GM18867 (cell line): ENCODE measurements around the gene TBC1D22A.
"Not testable (repeated sequence)": the region's sequence is repeated elsewhere in the genome, so short reads cannot be mapped to it uniquely, and the experiment has no call there.

Source experiments
- ATAC-seq: cut with Tn5 transposase; IDR thresholded peaks from one replicate; pipeline ENCODE4 v1.9.1; 2021; ENCODE audit warnings: mild to moderate bottlenecking, moderate library complexity; ENCODE audit not compliant: unreplicated experiment

TBC1D22A gene

DNA sequence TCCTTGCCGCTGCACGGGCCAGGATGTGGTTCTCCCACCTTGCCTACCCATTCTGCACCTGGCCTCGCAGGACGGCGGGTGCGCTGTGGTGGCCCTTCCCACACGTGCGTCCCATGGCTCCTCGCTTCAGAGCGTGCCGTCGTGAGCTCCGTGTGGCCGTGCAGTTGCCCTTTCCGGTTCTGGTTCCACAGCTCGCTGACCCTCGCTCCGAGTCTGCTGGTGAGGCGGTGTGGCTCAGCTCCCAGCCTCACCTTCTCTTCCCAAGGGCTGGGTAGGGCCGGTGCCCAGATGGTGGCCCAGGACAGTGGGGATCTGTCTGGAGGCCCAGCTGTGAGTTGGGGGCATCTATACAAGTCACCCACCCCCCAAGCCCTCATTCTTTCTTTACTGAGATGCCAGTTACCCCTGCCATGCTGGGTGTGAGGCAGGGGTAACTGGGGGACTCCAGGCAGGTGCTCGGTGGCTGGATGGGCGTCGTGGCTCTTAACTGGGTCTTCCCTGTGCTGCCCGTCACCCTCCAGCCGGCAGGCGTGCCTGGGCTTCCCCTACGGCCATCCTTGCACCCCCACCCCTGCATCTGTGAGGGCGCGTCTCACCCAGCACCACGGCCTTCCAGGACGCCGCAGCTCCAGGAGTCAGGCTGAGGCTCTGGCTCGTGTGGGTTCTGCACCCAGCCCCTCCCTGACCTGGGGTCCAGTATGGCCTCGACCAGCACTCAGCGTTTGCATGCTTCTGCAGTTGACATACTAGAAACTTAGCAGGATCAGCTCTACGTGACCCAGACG lies 395.2 kb downstream of the TBC1D22A start:
- no peak for ATAC-seq

DNA sequence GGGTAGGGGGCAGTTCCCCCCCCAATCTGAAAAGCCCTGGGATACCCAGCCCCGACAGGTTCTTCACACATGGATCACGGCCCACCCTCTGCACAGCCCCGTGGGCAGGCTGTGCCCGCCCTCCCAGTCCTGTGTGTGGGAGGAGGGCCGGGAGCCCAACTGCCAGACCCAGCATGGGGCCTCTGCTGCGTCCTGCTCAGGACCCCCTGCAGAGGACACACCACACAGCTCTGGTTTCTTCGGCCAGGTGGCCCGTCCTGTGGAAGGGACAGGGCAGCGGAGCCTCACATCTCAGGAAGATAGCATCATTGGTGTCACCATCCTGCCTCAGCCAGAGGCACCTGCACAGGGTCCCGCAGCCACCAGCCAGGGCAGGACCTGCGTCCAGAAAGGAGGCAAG lies 396.0 kb downstream of the TBC1D22A start:
- no peak for ATAC-seq

- no peak for ATAC-seq
These were observed 397.1 kb downstream of the TBC1D22A start for GRCh38 chr22:47159592-47159991.

DNA sequence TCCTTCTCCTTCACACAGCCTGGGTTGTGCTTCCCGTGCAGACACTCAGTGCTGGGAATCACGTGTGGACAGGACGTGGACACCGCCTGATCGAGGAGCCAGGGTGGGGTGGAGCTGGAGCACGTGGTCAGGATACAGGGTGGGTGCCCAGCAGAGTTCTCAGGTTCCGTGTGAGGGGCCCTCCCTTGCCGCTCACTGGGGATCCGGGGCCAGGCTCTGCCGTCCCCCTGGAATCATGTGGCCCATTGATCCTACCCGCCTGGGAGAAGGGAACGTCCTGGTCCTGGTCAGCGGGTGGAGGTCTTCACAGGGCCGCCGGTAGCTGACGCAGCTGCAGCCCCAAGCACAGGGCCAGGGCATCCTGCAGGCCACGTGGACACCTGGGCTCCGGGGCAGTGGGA lies 397.7 kb downstream of the TBC1D22A start:
- no peak for ATAC-seq

DNA sequence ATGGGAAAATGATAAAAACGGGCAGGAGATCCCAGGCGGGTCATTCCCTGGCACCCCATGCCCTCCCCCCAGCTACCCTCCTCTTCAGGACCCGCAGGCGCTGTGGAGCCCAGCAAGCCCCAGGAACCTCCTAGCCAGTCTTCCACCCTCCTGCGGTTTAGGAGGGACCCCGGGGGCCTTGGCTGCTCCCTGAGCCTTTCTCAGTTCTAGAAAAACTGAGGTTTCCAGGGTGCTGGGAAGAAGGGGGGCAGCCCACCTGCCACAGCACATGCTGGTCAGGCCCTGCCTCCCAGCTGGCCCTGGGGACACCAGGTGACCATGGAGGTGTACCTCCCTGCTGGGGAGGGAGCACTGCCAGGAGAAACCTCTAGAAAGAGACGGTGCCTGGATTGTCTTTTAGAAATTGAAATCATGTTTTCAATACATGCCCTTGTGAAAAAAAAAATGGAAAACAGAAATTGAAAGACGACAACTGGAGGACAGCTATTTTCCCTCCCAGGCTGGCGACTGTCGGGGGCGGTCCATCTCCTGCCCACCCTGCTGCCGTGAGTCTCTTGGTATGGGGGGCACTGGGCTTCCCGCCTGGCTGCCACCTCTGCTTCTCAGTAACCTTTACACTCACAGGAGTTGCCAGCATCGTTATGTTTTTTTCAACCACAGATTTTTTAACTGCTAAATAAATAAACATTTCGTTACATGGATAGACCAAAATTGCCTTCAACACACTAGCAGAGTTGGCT lies 398.5 kb downstream of the TBC1D22A start:
- ATAC-seq: no peak

DNA sequence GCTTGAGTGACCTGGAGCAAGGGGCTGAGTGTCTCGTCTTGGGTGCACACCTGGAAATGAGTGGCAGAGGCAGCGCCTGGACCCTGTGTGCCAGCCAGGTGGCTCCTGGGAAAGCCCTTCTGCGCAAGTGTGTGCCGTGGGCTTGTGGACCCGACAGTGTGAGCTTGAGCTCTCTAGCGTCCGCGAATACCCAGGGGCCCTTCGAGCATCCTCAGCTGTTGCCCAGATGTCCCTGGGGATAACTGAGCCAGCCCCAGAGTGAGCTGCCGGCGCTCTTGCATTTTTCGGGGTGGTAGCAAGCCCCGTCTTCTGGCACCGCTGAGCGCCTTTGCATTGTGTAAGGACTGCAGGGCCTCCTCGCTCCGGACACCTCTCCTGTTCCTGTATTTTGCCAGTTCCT lies 399.2 kb downstream of the TBC1D22A start:
- ATAC-seq: no peak

DNA sequence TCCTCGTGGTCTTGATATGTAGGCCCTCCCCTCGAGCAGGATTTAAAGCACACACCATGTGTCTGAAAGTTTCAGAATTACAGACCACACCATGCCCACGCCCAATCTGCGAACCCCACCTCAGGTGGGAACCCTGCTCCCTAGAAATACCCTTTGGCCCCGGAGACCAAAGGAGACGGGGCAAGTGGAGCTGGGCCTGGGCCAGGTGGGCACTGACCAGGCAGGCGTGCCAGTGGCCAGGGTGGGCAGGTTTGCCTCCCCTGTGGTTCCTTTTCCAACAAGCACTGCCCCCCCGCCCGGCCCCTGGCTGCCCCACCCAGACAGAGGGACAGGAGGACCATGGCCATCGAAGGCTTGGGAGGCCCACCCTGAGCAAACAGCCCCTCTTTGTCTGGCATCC lies 400.4 kb downstream of the TBC1D22A start:
- no peak for ATAC-seq

DNA sequence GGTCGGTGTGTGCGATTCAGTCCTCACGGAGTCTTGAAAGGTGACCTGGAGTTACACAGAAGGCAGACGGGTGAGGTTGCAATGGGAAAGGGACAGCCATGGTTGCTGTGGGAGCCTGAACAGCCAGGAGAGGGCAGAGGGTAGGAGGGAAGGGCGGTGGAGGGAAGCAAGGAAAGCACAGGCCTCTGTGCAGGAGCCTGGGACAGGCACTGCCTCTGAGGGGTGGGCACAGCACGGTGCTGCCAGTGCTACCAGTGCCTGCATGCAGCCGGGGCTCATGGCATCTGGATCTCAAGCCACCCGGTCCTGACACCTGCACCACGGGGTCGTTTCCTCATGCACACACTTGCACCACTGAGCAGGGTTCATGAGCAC lies 401.0 kb downstream of the TBC1D22A start:
- no peak for ATAC-seq

- ATAC-seq: no peak
These were observed 401.5 kb downstream of the TBC1D22A start for GRCh38 chr22:47163856-47164513.

DNA sequence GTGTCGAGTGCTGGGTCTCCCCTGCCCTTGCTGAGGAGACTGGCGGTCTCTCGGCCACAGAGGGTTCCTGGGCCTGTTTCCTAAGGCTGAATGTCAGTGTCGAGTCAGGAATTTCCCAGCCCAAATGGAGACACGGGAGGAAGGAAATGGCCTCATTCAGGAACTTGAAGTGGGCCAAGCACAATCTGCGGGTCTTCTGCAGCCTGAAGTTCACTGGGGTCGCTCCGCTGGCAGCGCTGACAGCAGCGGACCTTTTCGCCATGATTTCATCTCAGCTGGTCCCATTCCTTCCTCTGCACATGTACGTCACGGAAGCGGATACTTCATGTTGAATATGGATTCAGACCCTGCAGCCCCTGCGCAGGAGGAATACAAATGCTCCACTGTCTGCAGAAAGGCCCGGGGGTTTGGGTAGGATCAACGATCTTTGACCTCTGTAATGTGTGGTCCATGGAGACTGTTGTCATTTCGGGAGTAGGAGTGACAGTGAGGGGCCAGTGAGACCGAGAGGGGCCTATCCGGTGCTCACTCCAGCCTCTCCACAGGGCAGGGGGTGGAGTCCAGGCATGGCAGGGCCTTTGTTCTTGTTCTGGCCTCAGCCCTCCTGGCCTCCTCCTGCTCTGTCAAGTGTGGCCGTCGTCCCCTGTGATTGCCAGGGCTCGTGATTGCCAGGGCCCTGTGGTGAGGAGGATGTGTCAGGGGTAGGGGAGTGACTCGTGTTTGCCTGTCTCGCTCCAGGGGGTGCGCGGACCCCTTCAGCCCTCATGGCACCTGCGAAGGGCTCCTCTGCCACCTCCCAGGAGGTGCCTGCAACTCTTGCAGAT lies 402.3 kb downstream of the TBC1D22A start:
- ATAC-seq: no peak

DNA sequence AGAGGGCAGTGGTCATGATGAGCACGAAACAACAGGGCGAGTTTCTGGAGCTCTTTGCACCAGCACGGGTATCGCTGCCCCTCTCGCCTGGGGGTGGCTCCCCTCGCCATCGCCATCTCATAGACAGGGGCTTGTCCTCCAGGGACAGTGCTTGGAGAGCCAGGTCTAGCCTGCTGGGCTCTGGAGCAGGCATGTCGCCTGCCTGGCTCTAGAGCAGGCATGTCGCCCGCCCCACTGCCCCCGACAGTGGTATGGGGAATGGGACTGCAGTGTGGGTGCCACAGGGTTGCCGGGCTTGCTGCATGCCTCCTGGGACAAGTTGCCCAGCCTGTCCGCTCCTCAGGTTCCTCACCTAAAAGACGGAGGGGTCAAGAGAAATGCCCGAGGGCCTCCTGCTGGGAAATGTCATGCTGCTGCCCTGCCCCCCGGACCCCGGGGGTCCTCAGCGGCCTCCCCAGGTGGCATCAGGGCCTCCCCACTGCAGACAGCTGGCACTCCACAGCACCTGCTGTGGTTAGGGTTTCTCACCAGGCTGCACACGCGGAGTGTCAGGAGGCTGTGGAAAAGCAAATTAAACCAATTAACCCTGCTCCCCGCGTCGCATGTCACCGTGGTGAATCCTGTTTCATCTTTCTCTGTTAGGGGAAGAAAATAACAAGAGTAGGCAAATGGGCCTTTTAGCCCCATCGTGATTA lies 403.0 kb downstream of the TBC1D22A start:
- no peak for ATAC-seq

- no peak for ATAC-seq
These were observed 403.6 kb downstream of the TBC1D22A start for GRCh38 chr22:47166033-47166404.

DNA sequence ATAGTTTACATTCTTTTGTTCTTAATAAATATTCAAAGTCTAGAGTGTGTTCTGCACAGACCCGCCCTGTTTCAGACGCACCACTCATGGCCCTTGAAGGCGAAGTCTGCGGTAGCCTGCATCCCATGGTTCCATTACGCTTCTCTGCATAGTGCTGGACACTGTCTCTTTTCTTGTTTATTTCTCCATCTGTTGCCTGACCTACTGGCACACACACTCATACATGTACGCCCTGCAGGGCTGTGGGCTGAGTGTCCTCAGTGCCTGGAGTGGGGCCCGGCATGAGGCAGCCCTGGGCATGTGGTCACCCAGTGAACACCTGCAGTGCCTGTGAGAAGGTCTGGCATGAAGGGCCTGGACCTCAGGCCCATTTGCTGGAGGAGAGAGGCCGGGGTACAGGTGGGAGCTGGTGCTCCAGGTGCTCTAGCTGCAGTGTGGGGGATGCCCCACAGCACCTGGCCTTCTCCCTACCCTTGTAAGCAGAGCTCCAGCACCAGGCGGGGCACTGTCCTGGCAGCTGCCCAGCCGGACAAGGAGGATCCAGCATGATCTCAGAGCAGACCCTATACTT lies 404.1 kb downstream of the TBC1D22A start:
- no peak for ATAC-seq

DNA sequence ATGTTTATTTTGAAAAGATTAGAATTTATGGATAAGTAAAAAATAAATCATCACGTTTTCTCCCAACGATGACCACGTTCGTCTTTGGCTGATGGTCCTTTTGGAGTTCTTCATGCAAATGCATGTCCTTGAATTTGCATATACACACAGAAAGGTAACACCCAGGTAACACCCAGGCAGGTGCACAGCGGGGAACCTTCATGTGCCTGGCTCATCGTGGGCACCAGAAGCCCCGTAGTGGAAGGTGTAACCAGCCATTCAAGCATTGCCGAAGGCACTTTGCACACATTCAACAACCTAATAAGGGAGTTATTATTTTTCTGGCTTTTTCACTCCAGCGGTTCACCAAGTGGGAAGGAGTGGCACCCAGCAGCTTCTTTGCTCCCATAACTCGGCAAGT lies 404.6 kb downstream of the TBC1D22A start:
- ATAC-seq: no peak

GRCh38 chr22:47167921-47168320 lies 405.5 kb downstream of the TBC1D22A start:
- ATAC-seq: not testable (repeated sequence)

DNA sequence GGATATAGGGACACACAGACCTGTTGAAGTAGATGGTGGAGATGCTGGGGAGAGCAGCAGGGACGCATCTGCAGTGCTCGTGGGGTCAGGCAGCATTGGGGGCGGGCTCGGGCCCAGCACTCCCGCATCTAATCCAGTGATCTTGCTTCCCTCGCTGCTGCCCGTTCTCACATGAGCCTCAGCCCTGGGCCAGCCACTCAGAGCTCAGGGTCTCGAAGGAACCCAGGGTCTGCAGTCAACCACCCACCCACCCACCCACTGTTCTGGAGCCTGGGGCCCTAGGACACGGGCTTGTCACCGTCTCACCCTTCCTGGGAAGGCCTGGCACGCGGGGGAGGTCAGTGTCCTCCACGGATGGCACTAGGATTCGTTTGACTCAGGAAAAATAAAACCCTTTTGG lies 406.0 kb downstream of the TBC1D22A start:
- no peak for ATAC-seq

DNA sequence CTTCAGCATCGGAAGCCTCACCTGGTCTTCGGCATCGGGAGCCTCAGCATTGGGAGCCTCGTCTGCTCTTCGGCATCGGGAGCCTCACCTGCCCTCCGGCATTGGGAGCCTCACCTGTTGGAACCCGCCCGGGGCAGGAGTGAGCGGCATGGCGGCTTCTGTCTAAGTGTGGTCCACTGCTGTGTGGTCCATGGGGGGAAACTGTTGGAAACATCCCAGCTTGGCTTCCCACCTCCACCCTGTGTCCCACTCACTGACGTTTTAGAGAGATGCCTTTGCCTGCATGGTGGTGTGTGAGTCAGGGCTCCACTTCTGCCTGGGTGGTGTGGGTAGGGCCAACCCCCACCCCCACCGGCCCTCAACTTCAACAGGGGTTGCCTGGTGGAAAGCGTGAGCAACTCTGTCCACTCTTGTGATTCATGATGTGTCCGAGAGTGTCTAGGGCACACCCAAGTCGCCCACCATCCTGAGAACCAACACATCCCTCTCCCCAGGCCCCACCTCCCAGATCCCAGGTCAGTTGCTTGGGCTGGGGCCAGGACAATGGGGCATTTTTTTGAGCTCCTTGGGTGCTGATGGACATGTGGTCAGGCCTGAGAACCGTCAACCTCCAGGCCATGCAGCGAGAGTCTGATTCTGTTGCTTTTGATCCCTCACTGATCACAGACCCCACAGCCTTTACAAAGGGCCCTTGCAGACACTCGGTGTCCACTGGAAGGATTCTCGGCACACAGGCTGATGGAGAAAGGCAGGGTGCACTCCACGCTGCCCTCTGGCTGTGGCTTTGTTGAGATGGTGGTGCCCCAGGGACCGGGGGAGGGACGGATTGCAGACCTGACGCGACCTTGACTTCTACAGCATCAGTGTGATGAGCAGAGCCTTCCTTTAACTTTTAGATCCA lies 406.7 kb downstream of the TBC1D22A start:
- ATAC-seq: no peak

DNA sequence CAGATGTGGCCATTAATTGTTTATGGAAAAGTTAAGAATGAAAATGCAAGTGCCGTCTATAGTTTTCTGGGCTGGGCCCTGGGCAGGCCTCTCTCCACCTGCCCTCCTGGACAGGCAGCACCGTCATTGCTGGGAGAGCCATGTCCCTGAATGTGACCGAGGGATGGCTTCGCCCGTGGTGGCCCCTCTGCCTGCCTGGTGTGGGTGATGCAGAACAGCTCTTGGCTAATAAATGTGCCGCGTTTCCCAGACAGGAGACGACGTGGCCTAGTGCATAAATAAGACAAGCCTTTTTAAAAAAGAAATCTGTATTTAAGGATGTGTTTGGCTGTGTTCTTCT lies 407.3 kb downstream of the TBC1D22A start:
- ATAC-seq: no peak
